ENCODE data around the gene CHST2. TPM values are rescaled to one million over a fixed set of nuclear protein-coding genes. Genes with fewer than 3 reads are reported as not detected.

The CHST2 gene
- total RNA-seq, 1 experiment from 2014 or later, result 0.38 TPM

- no peak for DNase-seq
- no TSS peak for BruUV-seq (replicated peaks)
- CTCF ChIA-PET, result interaction anchor here (1.0 kb wide), 1 partner anchor 546 kb away, joined by 3 read pairs; no protein-coding TSS in a partner anchor
These were observed 21.4 kb upstream of the CHST2 start for GRCh38 chr3:143098032-143098764.

GRCh38 chr3:143099210-143099609 is 20.4 kb upstream of the CHST2 start:
- TF ChIP-seq, protein P1, sequence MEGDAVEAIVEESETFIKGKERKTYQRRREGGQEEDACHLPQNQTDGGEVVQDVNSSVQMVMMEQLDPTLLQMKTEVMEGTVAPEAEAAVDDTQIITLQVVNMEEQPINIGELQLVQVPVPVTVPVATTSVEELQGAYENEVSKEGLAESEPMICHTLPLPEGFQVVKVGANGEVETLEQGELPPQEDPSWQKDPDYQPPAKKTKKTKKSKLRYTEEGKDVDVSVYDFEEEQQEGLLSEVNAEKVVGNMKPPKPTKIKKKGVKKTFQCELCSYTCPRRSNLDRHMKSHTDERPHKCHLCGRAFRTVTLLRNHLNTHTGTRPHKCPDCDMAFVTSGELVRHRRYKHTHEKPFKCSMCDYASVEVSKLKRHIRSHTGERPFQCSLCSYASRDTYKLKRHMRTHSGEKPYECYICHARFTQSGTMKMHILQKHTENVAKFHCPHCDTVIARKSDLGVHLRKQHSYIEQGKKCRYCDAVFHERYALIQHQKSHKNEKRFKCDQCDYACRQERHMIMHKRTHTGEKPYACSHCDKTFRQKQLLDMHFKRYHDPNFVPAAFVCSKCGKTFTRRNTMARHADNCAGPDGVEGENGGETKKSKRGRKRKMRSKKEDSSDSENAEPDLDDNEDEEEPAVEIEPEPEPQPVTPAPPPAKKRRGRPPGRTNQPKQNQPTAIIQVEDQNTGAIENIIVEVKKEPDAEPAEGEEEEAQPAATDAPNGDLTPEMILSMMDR (IDR thresholded peaks at IDR 0.05; ENCODE audit: unreplicated experiment), result no peak
- Mint-ChIP-seq H3K36me3 (ENCODE audit: insufficient read depth, unreplicated experiment) (no peaks in the 10 kb centered on the region), H3K4me3 (ENCODE audit: low read depth, unreplicated experiment) (no peak overlapping the region), H3K9me3 (ENCODE audit: low read depth, unreplicated experiment) (no peaks in the 10 kb centered on the region), H3K27me3 (ENCODE audit: unreplicated experiment) (peaks cover 54% of the 10 kb centered on the region), H3K27ac (ENCODE audit: unreplicated experiment) (no peak overlapping the region), H3K4me1 (ENCODE audit: low read depth, unreplicated experiment) (no peaks in the 10 kb centered on the region)
- no TSS peak for BruUV-seq (replicated peaks)
- CTCF ChIA-PET, result interaction anchor here (1.0 kb wide), 1 partner anchor 545 kb away, joined by 3 read pairs; no protein-coding TSS in a partner anchor
- intact Hi-C loops (cut with micrococcal nuclease; ENCODE audit: unreplicated experiment), result no loop called here
- DNase-seq, result no peak

More at GRCh38 chr3:143098032-143098764, 21.4 kb upstream of the CHST2 start:
- no peaks in the 10 kb centered on the region for H3K4me1 Mint-ChIP-seq (ENCODE audit: low read depth, unreplicated experiment)
- peaks cover 51% of the 10 kb centered on the region for H3K27me3 Mint-ChIP-seq (ENCODE audit: unreplicated experiment)
- H3K27ac Mint-ChIP-seq (ENCODE audit: unreplicated experiment), result no peak overlapping the region
- H3K4me3 Mint-ChIP-seq (ENCODE audit: low read depth, unreplicated experiment), result no peak overlapping the region
- no peaks in the 10 kb centered on the region for H3K36me3 Mint-ChIP-seq (ENCODE audit: insufficient read depth, unreplicated experiment)
- no peaks in the 10 kb centered on the region for H3K9me3 Mint-ChIP-seq (ENCODE audit: low read depth, unreplicated experiment)
- TF ChIP-seq, protein P1 (IDR thresholded peaks at IDR 0.05; ENCODE audit: unreplicated experiment), result no peak
- intact Hi-C loops (cut with micrococcal nuclease; ENCODE audit: unreplicated experiment), result no loop called here

DNA sequence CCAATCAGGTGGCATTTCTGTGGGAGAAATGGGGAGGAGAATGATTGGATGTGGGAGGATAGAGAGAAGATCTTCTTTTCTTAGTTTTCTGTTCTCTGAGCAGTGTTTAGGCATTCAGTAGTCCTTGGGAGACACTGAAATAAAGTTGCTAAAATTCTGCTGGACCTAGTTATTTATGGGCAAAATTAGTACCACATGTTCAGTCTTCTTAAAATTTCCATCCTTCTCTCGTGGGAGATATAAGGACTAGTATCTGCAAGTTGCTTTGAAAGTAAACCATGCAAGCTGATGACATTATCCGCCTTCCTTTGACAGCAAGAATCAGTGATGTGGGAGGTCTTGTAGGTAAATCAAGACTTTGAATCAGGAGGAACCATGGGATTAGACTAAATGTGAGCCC is 19.9 kb upstream of the CHST2 start:
- Mint-ChIP-seq H3K4me1 (ENCODE audit: low read depth, unreplicated experiment) (no peaks in the 10 kb centered on the region), H3K36me3 (ENCODE audit: insufficient read depth, unreplicated experiment) (no peaks in the 10 kb centered on the region), H3K4me3 (ENCODE audit: low read depth, unreplicated experiment) (no peak overlapping the region), H3K27ac (ENCODE audit: unreplicated experiment) (no peak overlapping the region), H3K27me3 (ENCODE audit: unreplicated experiment) (peaks cover 59% of the 10 kb centered on the region), H3K9me3 (ENCODE audit: low read depth, unreplicated experiment) (no peaks in the 10 kb centered on the region)
- CTCF ChIA-PET, result no interaction called here
- TF ChIP-seq, protein P1 (IDR thresholded peaks at IDR 0.05; ENCODE audit: unreplicated experiment), result no peak
- DNase-seq, result no peak
- intact Hi-C loops (cut with micrococcal nuclease; ENCODE audit: unreplicated experiment), result no loop called here
- BruUV-seq (replicated peaks), result no TSS peak

- Mint-ChIP-seq H3K27me3 (ENCODE audit: unreplicated experiment) (peaks cover 67% of the 10 kb centered on the region), H3K4me1 (ENCODE audit: low read depth, unreplicated experiment) (no peaks in the 10 kb centered on the region), H3K9me3 (ENCODE audit: low read depth, unreplicated experiment) (peaks cover under 1% of the 10 kb centered on the region), H3K27ac (ENCODE audit: unreplicated experiment) (no peak overlapping the region), H3K4me3 (ENCODE audit: low read depth, unreplicated experiment) (no peak overlapping the region), H3K36me3 (ENCODE audit: insufficient read depth, unreplicated experiment) (no peaks in the 10 kb centered on the region)
- no TSS peak for BruUV-seq (replicated peaks)
- CTCF ChIA-PET, result no interaction called here
- DNase-seq, result no peak
- intact Hi-C loops (cut with micrococcal nuclease; ENCODE audit: unreplicated experiment), result no loop called here
- TF ChIP-seq, protein P1 (IDR thresholded peaks at IDR 0.05; ENCODE audit: unreplicated experiment), result no peak
These were observed 19.1 kb upstream of the CHST2 start for GRCh38 chr3:143100451-143100850.

Measured in Calu3 (cell line).